ENCODE measurements around the gene PDCD1LG2.
"Not testable (repeated sequence)": the region's sequence is repeated elsewhere in the genome, so short reads cannot be mapped to it uniquely, and the experiment has no call there.

The PDCD1LG2 gene

GRCh38 chr9:5566054-5566618 is 55.8 kb downstream of the PDCD1LG2 start:
- no peak for ATAC-seq

GRCh38 chr9:5568868-5569267 is 58.5 kb downstream of the PDCD1LG2 start:
- ATAC-seq, result no peak

- ATAC-seq, result peak in 1 of 2 donors; percentile 58
Measured at GRCh38 chr9:5569409-5569808, 59.1 kb downstream of the PDCD1LG2 start.

GRCh38 chr9:5569891-5570290 is 59.6 kb downstream of the PDCD1LG2 start:
- ATAC-seq, result no peak

- ATAC-seq, result no peak
Measured at GRCh38 chr9:5571629-5572232, 61.4 kb downstream of the PDCD1LG2 start.

- ATAC-seq, result no peak
Measured at GRCh38 chr9:5574097-5574496, 63.8 kb downstream of the PDCD1LG2 start.

GRCh38 chr9:5575000-5575399 is 64.7 kb downstream of the PDCD1LG2 start:
- no peak for ATAC-seq

GRCh38 chr9:5577225-5577624 is 66.9 kb downstream of the PDCD1LG2 start:
- ATAC-seq, result no peak

- ATAC-seq, result no peak
Measured at GRCh38 chr9:5578018-5578697, 67.8 kb downstream of the PDCD1LG2 start.

GRCh38 chr9:5578698-5579085 is 68.4 kb downstream of the PDCD1LG2 start:
- ATAC-seq, result no peak

- ATAC-seq, result no peak
Measured at GRCh38 chr9:5579881-5580280, 69.5 kb downstream of the PDCD1LG2 start.

GRCh38 chr9:5580650-5581049 is 70.3 kb downstream of the PDCD1LG2 start:
- no peak for ATAC-seq

- ATAC-seq, result not testable (repeated sequence)
Measured at GRCh38 chr9:5581706-5582105, 71.4 kb downstream of the PDCD1LG2 start.

- peak; percentile 28 to 33 for ATAC-seq
Measured at GRCh38 chr9:5582835-5583195, 72.5 kb downstream of the PDCD1LG2 start.

GRCh38 chr9:5586391-5586802 is 76.1 kb downstream of the PDCD1LG2 start:
- ATAC-seq, result peak in 1 of 2 donors; percentile 25

GRCh38 chr9:5587024-5587423 is 76.7 kb downstream of the PDCD1LG2 start:
- ATAC-seq, result peak; percentile 70 to 74

GRCh38 chr9:5592231-5592630 is 81.9 kb downstream of the PDCD1LG2 start:
- no peak for ATAC-seq

- ATAC-seq, result no peak
Measured at GRCh38 chr9:5592904-5593303, 82.6 kb downstream of the PDCD1LG2 start.

- peak in 1 of 2 donors; percentile 43 for ATAC-seq
Measured at GRCh38 chr9:5593904-5594303, 83.6 kb downstream of the PDCD1LG2 start.

- ATAC-seq, result no peak
Measured at GRCh38 chr9:5596173-5596572, 85.8 kb downstream of the PDCD1LG2 start.

- ATAC-seq, result peak; percentile 72 to 73
Measured at GRCh38 chr9:5608298-5609225, 98.2 kb downstream of the PDCD1LG2 start.

- ATAC-seq, result no peak
Measured at GRCh38 chr9:5609226-5609596, 98.9 kb downstream of the PDCD1LG2 start.

- ATAC-seq, result no peak
Measured at GRCh38 chr9:5610491-5610890, 100.2 kb downstream of the PDCD1LG2 start.
